ENCODE data around the gene TUG1. TPM values are rescaled to one million over a fixed set of nuclear protein-coding genes. Genes with fewer than 3 reads are reported as not detected.

TUG1 gene
- total RNA-seq, 1 donor: 88.1 TPM

DNA sequence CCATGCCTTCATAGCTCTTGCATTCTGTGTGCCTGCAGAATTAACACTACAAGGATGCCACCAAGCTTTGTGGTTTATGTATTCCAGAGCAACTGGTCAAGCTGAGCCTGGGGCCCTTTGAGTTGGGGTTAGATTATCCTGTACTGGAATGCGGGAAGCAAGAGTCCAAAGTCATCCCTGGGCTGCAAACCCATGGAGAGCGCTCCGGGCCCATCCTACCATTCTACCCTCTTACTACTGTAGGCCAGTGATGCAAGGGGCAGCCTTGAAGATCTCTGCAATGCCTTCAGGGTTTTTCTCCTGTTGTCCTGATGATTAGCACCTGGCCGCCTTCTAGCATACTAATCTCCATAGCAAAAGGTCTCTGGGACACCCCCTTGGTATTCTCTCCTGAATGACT, 51.3 kb downstream of the TUG1 start:
- no peak overlapping the region for H3K4me3 ChIP-seq (ENCODE audit: low read depth, low read length)
- TF ChIP-seq, protein P1, sequence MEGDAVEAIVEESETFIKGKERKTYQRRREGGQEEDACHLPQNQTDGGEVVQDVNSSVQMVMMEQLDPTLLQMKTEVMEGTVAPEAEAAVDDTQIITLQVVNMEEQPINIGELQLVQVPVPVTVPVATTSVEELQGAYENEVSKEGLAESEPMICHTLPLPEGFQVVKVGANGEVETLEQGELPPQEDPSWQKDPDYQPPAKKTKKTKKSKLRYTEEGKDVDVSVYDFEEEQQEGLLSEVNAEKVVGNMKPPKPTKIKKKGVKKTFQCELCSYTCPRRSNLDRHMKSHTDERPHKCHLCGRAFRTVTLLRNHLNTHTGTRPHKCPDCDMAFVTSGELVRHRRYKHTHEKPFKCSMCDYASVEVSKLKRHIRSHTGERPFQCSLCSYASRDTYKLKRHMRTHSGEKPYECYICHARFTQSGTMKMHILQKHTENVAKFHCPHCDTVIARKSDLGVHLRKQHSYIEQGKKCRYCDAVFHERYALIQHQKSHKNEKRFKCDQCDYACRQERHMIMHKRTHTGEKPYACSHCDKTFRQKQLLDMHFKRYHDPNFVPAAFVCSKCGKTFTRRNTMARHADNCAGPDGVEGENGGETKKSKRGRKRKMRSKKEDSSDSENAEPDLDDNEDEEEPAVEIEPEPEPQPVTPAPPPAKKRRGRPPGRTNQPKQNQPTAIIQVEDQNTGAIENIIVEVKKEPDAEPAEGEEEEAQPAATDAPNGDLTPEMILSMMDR (IDR thresholded peaks at IDR 0.05; ENCODE audit: insufficient read depth, low read depth, low read length): no peak
- no peak for DNase-seq (ENCODE audit: low read depth)

DNA sequence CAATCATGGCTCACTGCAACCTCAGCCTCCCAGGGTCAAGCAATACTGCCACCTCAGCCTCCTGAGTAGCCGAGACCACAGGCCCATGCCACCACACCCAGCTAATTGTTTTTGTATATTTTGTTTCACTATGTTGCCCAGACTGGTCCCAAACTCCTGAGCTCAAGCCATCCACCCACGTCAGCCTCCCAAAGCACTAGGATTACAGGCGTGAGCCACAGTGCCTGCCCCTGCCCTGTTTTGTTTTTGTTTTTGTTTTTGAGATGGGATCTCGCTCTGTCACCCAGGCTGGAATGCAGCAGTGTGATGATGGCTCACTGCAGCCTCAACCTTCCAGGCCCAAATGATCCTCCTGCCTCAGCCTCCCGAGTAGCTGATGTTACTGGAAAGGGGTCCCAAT, 53.5 kb downstream of the TUG1 start:
- no peak overlapping the region for H3K4me3 ChIP-seq (ENCODE audit: low read depth, low read length)
- no peak for DNase-seq (ENCODE audit: low read depth)
- TF ChIP-seq, protein P1 (IDR thresholded peaks at IDR 0.05; ENCODE audit: insufficient read depth, low read depth, low read length): no peak

Small RNAs within 50 kb of the gene (small RNA-seq; reads per million reads assigned to genes)
- gene RF01892: not detected

Other genes starting within 250 kb of the TUG1 start
- gene MORC2, start 491 bp upstream of the TUG1 start, total RNA-seq: 13.2 and 24.2 TPM in 2 replicates
- 75.7 and 94.1 TPM in 2 replicates for gene SMTN, start 112.1 kb downstream of the TUG1 start, total RNA-seq
- gene SELENOM, start 138.3 kb downstream of the TUG1 start, total RNA-seq: 152 and 155 TPM in 2 replicates
- 0.43 and 0.97 TPM in 2 replicates for gene INPP5J, start 153.7 kb downstream of the TUG1 start, total RNA-seq
- 0.32 and 0.43 TPM in 2 replicates for gene PLA2G3, start 171.2 kb downstream of the TUG1 start, total RNA-seq
- gene RNF185, start 190.9 kb downstream of the TUG1 start, total RNA-seq: 34.5 and 35.0 TPM in 2 replicates
- gene LIMK2, start 243.0 kb downstream of the TUG1 start, total RNA-seq: 50.1 and 50.3 TPM in 2 replicates